Vagina (tissue), 2 donors: Measurements from ENCODE around the gene ADNP. TPM values are rescaled to one million over a fixed set of nuclear protein-coding genes. Genes with fewer than 3 reads are reported as not detected.

Experiments
- DNase-seq, 2 donors: peaks; one replicate each; pipeline ENCODE4 v3.0.0-alpha.2; 2017; ENCODE audit errors: extremely low spot score in 2 of 2
- H3K27ac ChIP-seq: fragments of 200-600 bp; sonication (generic); one replicate; pipeline ENCODE4 v1.5.1; 2019
- H3K27me3 ChIP-seq: fragments of 200-600 bp; sonication (generic); one replicate; pipeline ENCODE4 v1.5.1; 2019
- H3K36me3 ChIP-seq, 2 donors: fragments of 200-600 bp; sonication (generic); one replicate each; pipeline ENCODE4 v1.5.1; 2017 to 2019
- H3K4me1 ChIP-seq: fragments of 200-600 bp; sonication (generic); one replicate; pipeline ENCODE4 v1.5.1; 2019
- H3K4me3 ChIP-seq, 2 donors: fragments of 200-600 bp; sonication (generic); 1 replicate in 1 of 2; 2 replicates in 1 of 2; pipeline ENCODE4 v1.5.1; 2016 to 2019
- H3K9me3 ChIP-seq: fragments of 200-600 bp; sonication (generic); one replicate; pipeline ENCODE4 v1.5.1; 2019
- CTCF ChIP-seq, 3 experiments: fragments of 450-650 bp in 2 of 3; fragments of 200-600 bp in 1 of 3; sonication (generic) in 1 of 3; IDR thresholded peaks; one replicate each; pipeline ENCODE4 v1.5.1; 2017 to 2019; ENCODE audit warnings: antibody characterized with exemption in 3 of 3, mild to moderate bottlenecking in 2 of 3, moderate library complexity in 2 of 3
- POLR2A ChIP-seq, 2 donors: fragments of 450-650 bp; IDR thresholded peaks; one replicate each; pipeline ENCODE4 v1.6.1; 2017; ENCODE audit warnings: antibody characterized with exemption in 2 of 2, mild to moderate bottlenecking in 2 of 2, moderate library complexity in 2 of 2
- POLR2AphosphoS5 ChIP-seq, 2 donors: sonication (generic); formaldehyde crosslinking; IDR thresholded peaks; one replicate each; pipeline ENCODE4 v1.9.0; 2017; ENCODE audit warnings: antibody characterized with exemption in 2 of 2, mild to moderate bottlenecking in 2 of 2, low read depth in 1 of 2; ENCODE audit not compliant: insufficient read depth in 1 of 2
- intact Hi-C: fragments of 100-400 bp; cut with DNase I; formaldehyde crosslinking; loops from one replicate; pipeline ENCODE4 v1.15.1; 2023
- total RNA-seq: library from RNA; depleted of rRNA; stranded (reverse); fragments of >200 nt; gene quantifications from one replicate; pipeline ENCODE4 v1.2.3, GENCODE V29; 2016

Gene ADNP
- total RNA-seq, 1 donor from 2014 or later: 51.6 TPM

DNA sequence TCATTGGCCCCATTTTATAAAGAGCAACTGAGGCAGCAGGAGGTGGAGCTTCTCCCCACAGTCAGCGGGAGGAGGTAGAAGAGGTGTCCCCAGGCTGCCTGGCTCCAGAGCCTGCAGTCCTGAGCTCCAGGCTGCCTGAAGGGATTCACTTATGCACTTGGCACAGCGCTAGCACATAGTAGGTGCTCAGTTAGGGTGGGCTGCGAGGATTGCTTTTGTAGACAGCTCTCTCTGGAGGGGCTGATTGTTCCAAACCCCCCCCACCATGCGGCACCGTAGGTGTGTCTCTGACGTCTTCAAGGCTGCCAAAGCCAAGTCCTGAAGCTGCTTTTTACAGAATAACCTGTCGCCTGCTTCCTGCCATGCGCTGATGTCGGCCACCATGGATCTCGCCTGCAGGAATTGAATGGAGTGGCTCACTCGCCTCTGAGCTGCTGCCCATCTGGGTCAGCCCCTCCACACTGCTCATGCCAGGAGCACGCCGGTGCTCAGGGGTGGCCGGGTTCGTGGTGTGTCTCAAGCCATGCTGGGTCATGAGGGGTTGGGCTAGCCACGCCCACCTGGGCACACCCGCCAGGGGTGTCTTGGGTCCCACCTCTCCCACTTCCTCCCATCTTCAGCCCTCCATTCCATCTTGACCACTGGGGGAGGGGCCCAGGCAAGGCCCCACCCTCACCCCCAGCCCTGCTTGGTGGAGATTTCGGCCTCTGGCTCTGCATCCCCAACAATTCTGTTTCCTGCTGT lies 76.6 kb downstream of the ADNP start:
- TF ChIP-seq POLR2A (IDR thresholded peaks at IDR 0.05) (no peak), CTCF (IDR thresholded peaks at IDR 0.05) (no peak), POLR2AphosphoS5 (IDR thresholded peaks at IDR 0.05; ENCODE audit: insufficient read depth in 1 of 2, low read depth in 1 of 2) (no peak)

GRCh38 chr20:50852085-50852484 lies 79.2 kb downstream of the ADNP start:
- Histone ChIP-seq H3K27me3 (no peaks in the 10 kb centered on the region), H3K9me3 (no peaks in the 10 kb centered on the region), H3K4me1 (peaks cover 25% of the 10 kb centered on the region), H3K4me3 (no peak overlapping the region), H3K27ac (no peak overlapping the region), H3K36me3 (no peaks in the 10 kb centered on the region)
- intact Hi-C loops: no loop called here
- no peak for DNase-seq
- TF ChIP-seq POLR2AphosphoS5 (IDR thresholded peaks at IDR 0.05; ENCODE audit: insufficient read depth in 1 of 2, low read depth in 1 of 2) (no peak), POLR2A (IDR thresholded peaks at IDR 0.05) (no peak), CTCF (IDR thresholded peaks at IDR 0.05) (no peak)

More for the DNA sequence above, 76.6 kb downstream of the ADNP start:
- no peaks in the 10 kb centered on the region for H3K36me3 ChIP-seq
- H3K27ac ChIP-seq: no peak overlapping the region
- peaks cover 12% of the 10 kb centered on the region for H3K4me1 ChIP-seq
- H3K9me3 ChIP-seq: no peaks in the 10 kb centered on the region
- no peaks in the 10 kb centered on the region for H3K27me3 ChIP-seq
- DNase-seq: no peak
- no peak overlapping the region for H3K4me3 ChIP-seq
- intact Hi-C loops: no loop called here

DNA sequence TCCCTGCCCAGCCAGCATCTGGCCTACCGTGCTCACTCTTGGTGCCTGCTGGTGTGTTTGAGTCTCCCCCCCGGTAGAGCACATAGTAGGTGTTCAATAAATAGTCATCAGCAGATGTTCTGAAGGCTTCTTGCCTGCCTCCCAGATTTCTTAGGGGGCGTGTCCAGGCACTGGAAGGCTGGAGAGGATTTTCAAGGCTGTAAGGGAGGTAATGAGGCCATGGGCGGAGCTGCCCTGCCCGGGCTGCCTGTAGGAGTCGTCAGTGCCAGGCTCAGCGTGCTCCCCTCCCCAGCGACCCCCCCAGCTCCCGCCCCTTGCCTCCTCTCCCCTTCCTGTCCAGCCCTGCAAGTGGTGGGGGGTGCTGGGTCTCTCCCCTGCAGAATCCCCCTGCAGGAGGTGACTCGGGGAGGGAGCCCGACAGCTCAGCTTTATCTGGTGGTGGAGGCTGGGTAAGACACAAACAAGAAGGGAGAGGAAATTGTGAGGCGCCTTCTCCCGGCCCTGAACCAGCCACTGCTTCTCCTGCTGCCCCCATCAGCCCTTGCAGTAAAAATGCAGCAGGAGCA lies 80.4 kb downstream of the ADNP start:
- Histone ChIP-seq H3K9me3 (no peaks in the 10 kb centered on the region), H3K4me3 (no peak overlapping the region), H3K4me1 (peaks cover 19% of the 10 kb centered on the region), H3K36me3 (no peaks in the 10 kb centered on the region), H3K27me3 (no peaks in the 10 kb centered on the region), H3K27ac (no peak overlapping the region)
- intact Hi-C loops: no loop called here
- no peak for DNase-seq
- TF ChIP-seq POLR2AphosphoS5 (IDR thresholded peaks at IDR 0.05; ENCODE audit: insufficient read depth in 1 of 2, low read depth in 1 of 2) (no peak), POLR2A (IDR thresholded peaks at IDR 0.05) (no peak), CTCF (IDR thresholded peaks at IDR 0.05) (no peak)

DNA sequence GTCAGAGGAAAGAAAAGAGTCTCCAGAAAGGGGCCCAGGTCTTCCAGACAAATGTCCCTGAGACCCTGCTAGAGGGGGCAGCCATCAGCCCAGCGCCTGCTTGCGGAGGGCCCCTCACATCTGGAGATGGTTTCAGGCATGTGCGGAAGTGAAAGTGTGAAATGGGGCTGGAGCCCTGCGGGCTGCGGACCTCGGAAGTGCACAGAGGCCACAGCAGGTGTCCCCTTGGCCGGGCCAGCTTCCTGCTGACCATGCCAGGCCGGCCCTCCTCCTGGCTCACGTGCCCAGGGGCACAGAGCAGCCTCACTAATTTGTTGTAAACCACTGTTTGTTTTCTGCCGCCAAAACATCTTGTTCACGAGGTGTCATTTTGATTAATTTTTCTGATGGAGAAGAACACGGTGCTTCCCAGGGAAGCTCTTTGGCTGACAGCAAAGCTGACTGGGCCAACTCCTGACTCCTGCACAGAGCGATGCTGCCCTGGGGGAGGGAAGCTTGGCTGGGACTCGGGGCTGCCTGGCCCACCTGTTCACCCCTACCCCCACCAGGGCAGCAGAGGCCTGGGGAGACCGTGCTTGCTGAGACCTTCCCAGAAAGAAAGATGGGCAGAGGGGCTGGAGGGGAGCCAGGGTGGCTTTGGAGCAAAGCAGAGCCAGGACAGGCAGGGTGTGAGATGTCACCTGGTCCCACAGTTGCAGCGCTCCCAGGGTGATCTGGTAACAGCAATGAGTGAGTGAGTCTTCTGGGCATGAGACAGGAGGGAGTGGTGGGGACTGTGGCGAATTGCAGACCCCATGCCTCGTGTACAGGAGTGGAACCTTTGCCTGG lies 82.2 kb downstream of the ADNP start:
- intact Hi-C loops: no loop called here
- Histone ChIP-seq H3K27ac (no peak overlapping the region), H3K36me3 (no peaks in the 10 kb centered on the region), H3K9me3 (no peaks in the 10 kb centered on the region), H3K4me1 (peaks cover 23% of the 10 kb centered on the region), H3K27me3 (no peaks in the 10 kb centered on the region), H3K4me3 (no peak overlapping the region)
- no peak for DNase-seq
- TF ChIP-seq POLR2AphosphoS5 (IDR thresholded peaks at IDR 0.05; ENCODE audit: insufficient read depth in 1 of 2, low read depth in 1 of 2) (peak in 1 of 2 donors; percentile 16), POLR2A (IDR thresholded peaks at IDR 0.05) (no peak)

DNA sequence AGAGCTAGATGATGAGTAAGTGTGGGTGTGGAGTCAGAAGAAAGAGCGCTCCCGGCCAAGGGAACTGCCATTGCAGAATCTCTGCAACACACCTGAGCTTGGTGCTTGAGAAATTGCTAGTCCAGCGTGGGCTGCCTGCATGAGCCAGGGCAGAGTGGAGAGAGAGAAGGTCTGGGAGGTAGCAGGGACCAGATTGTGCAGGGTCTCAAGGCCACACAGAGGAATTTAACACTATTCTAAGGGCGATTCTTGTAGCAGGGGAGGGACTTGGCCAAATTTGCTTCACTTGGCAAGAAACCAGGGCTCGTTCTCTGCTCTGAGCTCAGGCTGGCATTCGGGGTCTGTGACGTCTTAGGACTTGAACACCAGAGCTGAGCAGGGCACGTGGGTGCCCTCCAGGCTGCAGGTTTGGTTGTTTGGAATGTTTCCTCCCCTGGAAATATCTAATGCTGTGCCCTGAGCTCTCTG lies 82.9 kb downstream of the ADNP start:
- no peak for DNase-seq
- Histone ChIP-seq H3K4me3 (no peak overlapping the region), H3K4me1 (peaks cover 28% of the 10 kb centered on the region), H3K36me3 (no peaks in the 10 kb centered on the region), H3K9me3 (no peaks in the 10 kb centered on the region), H3K27me3 (no peaks in the 10 kb centered on the region), H3K27ac (no peak overlapping the region)
- TF ChIP-seq CTCF (IDR thresholded peaks at IDR 0.05): no peak
- no peak for TF ChIP-seq POLR2AphosphoS5 (IDR thresholded peaks at IDR 0.05; ENCODE audit: insufficient read depth in 1 of 2, low read depth in 1 of 2)
- no peak for TF ChIP-seq POLR2A (IDR thresholded peaks at IDR 0.05)
- intact Hi-C loops: no loop called here
